ENCODE results near the gene MRPL55. TPM values are rescaled to one million over a fixed set of nuclear protein-coding genes. Genes with fewer than 3 reads are reported as not detected.

Gene MRPL55
- total RNA-seq, 1 experiment from 2014 or later: 63.7 TPM

- CTCF ChIA-PET: no interaction called here
- BruUV-seq (replicated peaks): no TSS peak
- Mint-ChIP-seq H3K4me1 (ENCODE audit: low read depth, unreplicated experiment) (no peaks in the 10 kb centered on the region), H3K9me3 (ENCODE audit: unreplicated experiment) (peaks cover 8% of the 10 kb centered on the region), H3K4me3 (ENCODE audit: unreplicated experiment) (no peak overlapping the region), H3K36me3 (ENCODE audit: insufficient read depth, unreplicated experiment) (no peaks in the 10 kb centered on the region), H3K27ac (ENCODE audit: unreplicated experiment) (no peak overlapping the region), H3K27me3 (ENCODE audit: insufficient read depth, unreplicated experiment) (peaks cover 11% of the 10 kb centered on the region)
- no peaks in the 10 kb centered on the region for H3K4me1 ChIP-seq
- no peak for DNase-seq
- POLR2A ChIA-PET: no interaction called here
- TF ChIP-seq, protein P1, sequence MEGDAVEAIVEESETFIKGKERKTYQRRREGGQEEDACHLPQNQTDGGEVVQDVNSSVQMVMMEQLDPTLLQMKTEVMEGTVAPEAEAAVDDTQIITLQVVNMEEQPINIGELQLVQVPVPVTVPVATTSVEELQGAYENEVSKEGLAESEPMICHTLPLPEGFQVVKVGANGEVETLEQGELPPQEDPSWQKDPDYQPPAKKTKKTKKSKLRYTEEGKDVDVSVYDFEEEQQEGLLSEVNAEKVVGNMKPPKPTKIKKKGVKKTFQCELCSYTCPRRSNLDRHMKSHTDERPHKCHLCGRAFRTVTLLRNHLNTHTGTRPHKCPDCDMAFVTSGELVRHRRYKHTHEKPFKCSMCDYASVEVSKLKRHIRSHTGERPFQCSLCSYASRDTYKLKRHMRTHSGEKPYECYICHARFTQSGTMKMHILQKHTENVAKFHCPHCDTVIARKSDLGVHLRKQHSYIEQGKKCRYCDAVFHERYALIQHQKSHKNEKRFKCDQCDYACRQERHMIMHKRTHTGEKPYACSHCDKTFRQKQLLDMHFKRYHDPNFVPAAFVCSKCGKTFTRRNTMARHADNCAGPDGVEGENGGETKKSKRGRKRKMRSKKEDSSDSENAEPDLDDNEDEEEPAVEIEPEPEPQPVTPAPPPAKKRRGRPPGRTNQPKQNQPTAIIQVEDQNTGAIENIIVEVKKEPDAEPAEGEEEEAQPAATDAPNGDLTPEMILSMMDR (IDR thresholded peaks at IDR 0.05; ENCODE audit: insufficient read depth in 1 of 2, low read depth in 1 of 2, low read length in 1 of 2, severe bottlenecking in 1 of 2, unreplicated experiment in 1 of 2): no peak
- H3K27me3 ChIP-seq (replicated peaks; ENCODE audit: control insufficient read depth, insufficient read depth, low read length): no peaks in the 10 kb centered on the region; the same call in 1 of the 2 replicates
- H3K4me3 ChIP-seq (ENCODE audit: low read depth, low read length): no peak overlapping the region
- intact Hi-C loops (cut with micrococcal nuclease; ENCODE audit: unreplicated experiment): no loop called here
- H3K36me3 ChIP-seq (ENCODE audit: control insufficient read depth, insufficient read depth, low read length): no peaks in the 10 kb centered on the region
- no peaks in the 10 kb centered on the region for H3K9me3 ChIP-seq
These were observed 46.3 kb downstream of the MRPL55 start for GRCh38 chr1:228062812-228063211.

GRCh38 chr1:228062085-228062791, 46.9 kb downstream of the MRPL55 start:
- Mint-ChIP-seq H3K36me3 (ENCODE audit: insufficient read depth, unreplicated experiment) (no peaks in the 10 kb centered on the region), H3K4me1 (ENCODE audit: low read depth, unreplicated experiment) (no peaks in the 10 kb centered on the region), H3K4me3 (ENCODE audit: unreplicated experiment) (no peak overlapping the region), H3K27ac (ENCODE audit: unreplicated experiment) (no peak overlapping the region), H3K27me3 (ENCODE audit: insufficient read depth, unreplicated experiment) (peaks cover 11% of the 10 kb centered on the region), H3K9me3 (ENCODE audit: unreplicated experiment) (peaks cover 14% of the 10 kb centered on the region)
- Histone ChIP-seq H3K9me3 (no peaks in the 10 kb centered on the region), H3K4me1 (no peaks in the 10 kb centered on the region), H3K4me3 (ENCODE audit: low read depth, low read length) (no peak overlapping the region), H3K36me3 (ENCODE audit: control insufficient read depth, insufficient read depth, low read length) (no peaks in the 10 kb centered on the region), H3K27me3 (replicated peaks; ENCODE audit: control insufficient read depth, insufficient read depth, low read length) (no peaks in the 10 kb centered on the region; the same call in 1 of the 2 replicates)
- TF ChIP-seq, protein P1 (IDR thresholded peaks at IDR 0.05; ENCODE audit: insufficient read depth in 1 of 2, low read depth in 1 of 2, low read length in 1 of 2, severe bottlenecking in 1 of 2, unreplicated experiment in 1 of 2): no peak
- intact Hi-C loops (cut with micrococcal nuclease; ENCODE audit: unreplicated experiment): no loop called here
- ChIA-PET CTCF (no interaction called here), POLR2A (no interaction called here)
- BruUV-seq (replicated peaks): no TSS peak
- DNase-seq: no peak

DNA sequence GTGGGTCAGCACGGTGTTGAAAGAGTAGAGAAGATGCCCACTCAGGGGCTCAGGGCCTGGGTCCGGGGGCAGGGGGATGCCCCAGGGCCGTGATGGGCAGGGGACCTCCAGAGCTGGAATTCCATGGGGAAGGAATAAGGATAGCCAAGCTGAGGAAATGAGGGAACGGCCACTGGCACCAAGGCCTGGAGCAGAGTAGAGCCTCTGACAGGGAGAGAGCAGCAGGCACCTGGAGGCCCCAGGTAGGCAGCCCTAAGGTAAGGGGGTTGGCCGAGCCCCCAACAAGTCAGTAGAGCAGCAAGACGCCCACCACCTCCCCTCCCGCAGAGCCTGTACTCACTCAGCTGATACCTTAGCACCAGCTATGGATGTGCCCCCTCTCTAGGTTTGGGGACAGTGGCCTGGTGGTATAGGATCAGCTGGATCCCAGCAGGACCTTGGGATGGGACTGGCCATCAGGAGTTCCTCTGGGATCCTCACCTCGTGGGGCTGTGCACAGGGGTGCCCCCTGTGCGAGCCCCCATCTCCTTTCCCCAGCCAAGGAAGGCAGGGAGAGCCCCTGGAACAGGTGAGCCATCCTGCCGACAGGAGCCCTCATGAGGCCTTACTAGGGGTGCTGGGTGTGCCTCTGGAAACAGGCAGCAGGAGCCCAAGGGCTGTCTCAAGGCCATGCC, 47.6 kb downstream of the MRPL55 start:
- H3K9me3 Mint-ChIP-seq (ENCODE audit: unreplicated experiment): peaks cover 17% of the 10 kb centered on the region
- TF ChIP-seq, protein P1 (IDR thresholded peaks at IDR 0.05; ENCODE audit: insufficient read depth in 1 of 2, low read depth in 1 of 2, low read length in 1 of 2, severe bottlenecking in 1 of 2, unreplicated experiment in 1 of 2): no peak
- no peaks in the 10 kb centered on the region for H3K4me1 ChIP-seq
- H3K9me3 ChIP-seq: no peaks in the 10 kb centered on the region
- ChIA-PET CTCF (no interaction called here), POLR2A (no interaction called here)
- H3K4me1 Mint-ChIP-seq (ENCODE audit: low read depth, unreplicated experiment): no peaks in the 10 kb centered on the region
- no peak overlapping the region for H3K27ac Mint-ChIP-seq (ENCODE audit: unreplicated experiment)
- H3K36me3 Mint-ChIP-seq (ENCODE audit: insufficient read depth, unreplicated experiment): no peaks in the 10 kb centered on the region
- no peaks in the 10 kb centered on the region for H3K36me3 ChIP-seq (ENCODE audit: control insufficient read depth, insufficient read depth, low read length)
- H3K27me3 Mint-ChIP-seq (ENCODE audit: insufficient read depth, unreplicated experiment): peaks cover 13% of the 10 kb centered on the region
- no TSS peak for BruUV-seq (replicated peaks)
- intact Hi-C loops (cut with micrococcal nuclease; ENCODE audit: unreplicated experiment): loop anchor here (2.0 kb wide), 1 partner anchor 21 kb away; the partner anchor contains the start of gene ARF1
- H3K4me3 ChIP-seq (ENCODE audit: low read depth, low read length): no peak overlapping the region
- DNase-seq: peak in 1 of 2 experiments; percentile 23
- H3K27me3 ChIP-seq (replicated peaks; ENCODE audit: control insufficient read depth, insufficient read depth, low read length): no peaks in the 10 kb centered on the region; the same call in 1 of the 2 replicates
- peak overlapping the region; percentile 73 for H3K4me3 Mint-ChIP-seq (ENCODE audit: unreplicated experiment)

Measured in Caco-2 (cell line).